GM21717 (cell line): ENCODE measurements around the gene NPAS2.

Experiments used
- ATAC-seq: cut with Tn5 transposase; IDR thresholded peaks from one replicate; pipeline ENCODE4 v1.9.1; 2021; ENCODE audit warnings: mild to moderate bottlenecking, moderate library complexity; ENCODE audit not compliant: unreplicated experiment

NPAS2 gene

DNA sequence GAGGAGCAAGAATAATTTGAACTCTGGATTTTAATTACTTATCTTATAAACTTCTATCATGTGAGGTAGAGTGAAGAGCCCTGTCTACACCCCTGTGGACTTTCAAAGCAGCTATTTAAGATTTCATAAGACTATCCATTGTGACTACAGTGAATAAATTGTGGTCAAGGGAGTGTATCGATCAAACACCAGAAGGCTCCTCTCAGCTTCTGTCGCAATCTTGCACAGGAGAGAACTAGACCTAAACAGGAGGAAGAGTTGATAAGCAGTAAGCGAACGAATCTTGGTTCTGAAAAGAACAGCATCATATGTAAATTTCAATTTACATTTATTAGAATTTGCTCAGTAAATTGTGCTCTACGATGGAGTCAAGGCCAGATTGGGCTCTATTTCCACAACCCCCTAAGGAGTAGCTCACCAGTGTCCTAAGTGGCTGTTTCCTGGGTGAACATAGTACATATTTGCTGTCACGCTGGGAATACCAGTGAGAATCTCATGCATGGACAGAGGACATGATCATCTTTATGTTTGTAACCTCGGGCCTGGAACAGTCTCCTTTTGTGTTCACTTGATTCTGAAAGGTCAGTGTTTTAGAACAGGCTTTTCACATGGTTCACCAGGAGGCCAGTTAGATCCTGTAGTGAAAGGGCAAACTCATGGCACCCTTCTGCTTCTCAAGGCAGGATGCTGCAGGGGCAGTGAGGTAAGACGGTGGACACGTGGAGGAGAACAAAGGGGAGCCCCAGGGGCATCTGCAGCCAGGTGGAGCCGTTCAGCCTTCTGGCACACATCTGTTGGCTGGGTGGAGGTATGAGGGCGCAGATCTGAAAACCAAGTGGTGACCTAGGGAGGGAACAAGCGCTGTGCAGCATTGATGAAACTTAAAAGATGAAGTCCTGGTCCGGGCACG, 33.3 kb downstream of the NPAS2 start:
- ATAC-seq = no peak

DNA sequence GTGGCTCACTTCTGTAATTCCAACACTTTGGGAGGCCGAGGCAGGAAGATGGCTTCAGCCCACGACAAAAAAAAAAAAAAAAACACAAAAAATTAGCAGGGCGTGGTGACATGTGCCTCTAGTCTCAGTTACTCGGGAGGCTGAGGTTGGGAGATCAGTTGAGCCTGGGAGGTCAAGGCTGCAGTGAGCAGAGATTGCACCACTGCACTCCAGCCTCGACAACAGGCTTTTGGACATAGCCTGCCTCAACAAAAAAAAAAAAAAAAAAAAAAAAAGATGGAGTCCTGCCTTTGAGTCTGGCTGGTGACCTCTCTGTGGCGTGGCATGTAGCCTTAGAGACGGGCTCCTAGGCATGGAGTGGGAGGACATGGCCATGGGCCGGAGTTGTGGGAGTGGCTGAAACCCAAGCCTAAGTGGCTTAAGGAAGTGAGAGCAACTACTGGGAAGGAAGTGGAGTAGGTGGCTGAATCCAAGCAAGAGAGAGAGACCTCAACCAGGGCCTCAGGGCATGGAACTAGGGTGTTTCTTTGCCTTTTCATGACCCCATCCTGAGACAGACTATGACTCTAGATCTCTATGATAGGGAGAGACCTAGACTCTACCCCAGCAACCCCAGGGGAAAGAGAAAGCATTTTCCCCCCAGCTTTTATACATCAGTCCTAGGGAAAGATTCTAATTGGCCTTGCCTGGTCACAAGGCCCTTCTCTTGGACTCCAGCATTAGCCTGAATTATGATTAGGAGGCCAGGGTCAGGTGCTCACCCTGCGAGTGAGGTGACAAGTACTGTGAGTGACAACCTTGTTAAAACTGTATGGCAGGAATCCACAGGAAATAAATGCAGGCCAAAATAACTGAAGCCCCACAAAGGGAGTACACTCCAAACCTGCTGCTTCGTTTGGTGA, 34.2 kb downstream of the NPAS2 start:
- no peak for ATAC-seq

DNA sequence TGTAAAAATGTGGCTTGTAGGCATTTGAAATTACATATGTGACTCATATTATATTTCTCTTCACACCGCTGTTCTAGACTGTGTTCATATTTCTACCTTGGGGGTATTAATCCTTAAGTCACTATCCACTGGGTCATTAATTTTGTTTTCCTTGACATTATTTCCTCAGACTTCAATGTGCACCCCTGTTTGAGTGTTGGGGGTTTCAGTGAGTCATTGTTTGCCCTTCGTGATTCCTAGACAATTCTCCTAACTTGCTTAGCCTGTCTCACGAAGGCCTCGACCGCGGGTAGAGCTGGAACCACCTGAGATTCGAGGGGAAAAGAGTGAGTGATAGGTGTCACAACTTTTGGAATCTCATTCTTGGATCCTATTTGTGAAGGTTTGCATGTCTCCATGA, 35.1 kb downstream of the NPAS2 start:
- ATAC-seq = no peak

DNA sequence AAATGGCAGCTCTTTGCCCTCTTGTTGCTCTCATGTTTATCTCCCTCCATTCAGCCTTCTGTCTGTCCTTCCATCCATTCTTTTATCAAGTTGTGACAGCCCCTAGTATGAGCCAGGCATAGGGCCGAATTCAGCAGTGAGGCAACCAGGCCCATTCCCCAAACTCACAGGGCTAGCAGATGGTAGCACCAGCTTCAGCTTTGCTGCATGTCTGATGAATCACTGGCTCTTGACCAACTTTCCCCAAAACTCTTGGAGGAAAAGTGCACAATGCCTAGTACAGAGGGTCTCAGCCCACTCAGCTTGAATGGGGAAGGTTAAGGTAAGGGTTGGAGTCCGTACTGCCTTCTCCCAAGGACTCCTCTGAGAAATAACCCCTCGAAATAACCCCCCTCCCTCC, 35.7 kb downstream of the NPAS2 start:
- ATAC-seq = no peak

DNA sequence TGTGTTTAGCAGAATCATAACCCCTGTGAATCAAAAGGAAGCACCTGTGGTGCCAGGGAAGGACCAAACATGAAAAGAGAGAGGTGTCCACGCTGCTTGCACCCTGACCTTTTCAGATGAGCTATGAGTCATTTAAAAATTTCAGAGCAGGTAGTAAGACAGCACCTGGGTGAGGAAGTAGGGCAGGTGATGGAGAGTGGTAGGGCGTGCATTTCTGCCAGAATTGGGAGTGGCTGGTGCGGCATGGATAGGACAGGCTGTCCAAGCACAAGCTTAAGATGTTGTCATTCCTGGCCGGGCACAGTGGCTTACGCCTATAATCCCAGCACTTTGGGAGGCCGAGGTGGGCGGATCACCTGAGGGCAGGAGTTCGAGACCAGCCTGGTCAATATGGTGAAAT, 36.8 kb downstream of the NPAS2 start:
- no peak for ATAC-seq

DNA sequence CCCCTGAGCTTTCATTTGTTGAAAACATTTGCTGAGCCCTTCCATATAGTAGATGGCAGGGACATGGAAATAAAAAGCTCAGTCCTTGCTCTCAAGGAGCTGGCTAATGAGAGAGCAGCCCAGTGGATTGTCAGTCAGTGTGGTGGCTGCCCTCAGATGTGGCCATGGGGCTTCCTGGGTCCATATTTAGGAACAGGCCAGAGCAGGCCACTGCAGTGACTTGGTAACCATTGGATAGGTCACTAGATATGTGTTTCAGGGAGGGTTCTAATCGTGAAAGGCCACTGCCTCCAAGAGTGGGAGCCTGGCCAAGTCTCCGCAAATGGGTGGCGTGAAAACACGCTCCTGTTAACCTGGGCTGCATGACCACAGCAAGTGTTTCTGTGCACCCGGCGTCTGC, 37.4 kb downstream of the NPAS2 start:
- no peak for ATAC-seq

DNA sequence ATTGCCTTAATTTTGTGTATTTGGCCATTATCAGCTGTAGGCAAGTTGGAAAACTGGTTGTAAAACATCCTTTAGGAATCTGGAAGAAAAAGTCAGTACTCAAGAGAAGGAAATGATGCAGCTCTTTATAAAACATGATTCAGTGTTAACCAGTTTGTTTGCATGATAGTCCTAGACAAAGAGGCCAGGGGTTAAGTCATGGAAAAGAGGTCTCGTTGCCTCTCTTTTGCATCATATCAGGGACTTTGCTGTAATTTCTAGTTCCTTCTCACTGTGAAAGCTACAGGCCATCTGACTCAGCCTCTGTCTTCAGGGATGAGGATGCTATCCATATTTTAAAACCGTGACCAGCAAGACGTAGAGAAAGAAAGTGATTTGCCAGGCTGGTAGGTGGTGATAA, 38.0 kb downstream of the NPAS2 start:
- ATAC-seq = no peak

DNA sequence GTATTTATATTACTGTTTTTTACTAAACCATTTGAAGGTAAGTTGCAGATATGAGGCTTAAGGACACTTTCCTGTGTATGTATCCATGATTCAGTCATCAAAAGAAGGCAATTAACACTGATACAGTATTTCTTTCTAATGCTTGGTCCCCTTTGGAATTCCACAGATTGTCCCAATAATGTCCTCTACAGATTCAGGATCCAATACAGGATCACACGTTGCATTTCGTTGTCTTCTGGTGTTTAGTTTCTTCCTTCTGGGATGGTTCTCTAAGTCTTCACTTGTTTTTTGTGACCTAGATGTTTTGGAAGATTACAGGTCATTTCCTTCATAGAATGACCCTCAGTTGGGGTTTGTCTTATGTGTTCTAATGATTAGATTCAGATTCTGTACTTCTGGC, 40.0 kb downstream of the NPAS2 start:
- no peak for ATAC-seq

DNA sequence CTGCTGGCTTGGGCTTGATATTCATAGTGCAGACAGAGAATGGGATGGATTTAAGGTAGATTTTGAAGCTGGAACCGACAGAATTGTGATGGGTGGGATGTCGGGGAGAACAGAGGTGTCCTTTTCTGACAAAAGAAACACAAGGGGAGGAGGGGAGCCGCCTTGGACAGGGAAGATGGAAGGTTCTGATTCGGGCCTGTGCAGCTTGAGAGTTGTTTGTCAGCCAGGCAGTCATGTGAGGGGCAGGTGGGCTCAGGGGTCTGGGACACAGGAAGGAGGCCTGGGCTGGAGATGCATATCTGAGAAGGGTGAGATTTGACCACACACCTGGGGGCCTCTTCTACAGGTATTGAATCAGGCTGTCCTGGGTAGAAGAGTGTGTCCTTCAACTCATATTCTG, 41.4 kb downstream of the NPAS2 start:
- ATAC-seq = no peak

DNA sequence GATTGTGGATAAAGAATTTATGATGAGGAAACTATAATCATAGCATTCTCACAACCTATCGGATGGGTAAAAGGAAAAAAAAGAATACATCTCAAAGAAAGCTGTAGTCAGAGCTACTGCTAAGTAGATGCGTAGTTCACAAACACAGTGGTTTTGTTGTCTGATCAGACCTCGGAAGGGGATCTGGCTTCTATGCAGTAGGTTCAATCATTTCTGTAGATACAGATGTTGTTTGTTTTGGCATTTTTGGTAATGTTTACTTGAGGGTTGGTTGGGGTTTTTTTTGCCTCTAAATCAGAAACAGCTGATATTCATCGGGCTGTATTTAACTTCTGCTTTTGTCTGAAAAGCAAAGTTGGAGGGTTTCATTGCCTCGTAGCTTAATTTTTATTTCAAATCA, 42.1 kb downstream of the NPAS2 start:
- ATAC-seq = no peak

DNA sequence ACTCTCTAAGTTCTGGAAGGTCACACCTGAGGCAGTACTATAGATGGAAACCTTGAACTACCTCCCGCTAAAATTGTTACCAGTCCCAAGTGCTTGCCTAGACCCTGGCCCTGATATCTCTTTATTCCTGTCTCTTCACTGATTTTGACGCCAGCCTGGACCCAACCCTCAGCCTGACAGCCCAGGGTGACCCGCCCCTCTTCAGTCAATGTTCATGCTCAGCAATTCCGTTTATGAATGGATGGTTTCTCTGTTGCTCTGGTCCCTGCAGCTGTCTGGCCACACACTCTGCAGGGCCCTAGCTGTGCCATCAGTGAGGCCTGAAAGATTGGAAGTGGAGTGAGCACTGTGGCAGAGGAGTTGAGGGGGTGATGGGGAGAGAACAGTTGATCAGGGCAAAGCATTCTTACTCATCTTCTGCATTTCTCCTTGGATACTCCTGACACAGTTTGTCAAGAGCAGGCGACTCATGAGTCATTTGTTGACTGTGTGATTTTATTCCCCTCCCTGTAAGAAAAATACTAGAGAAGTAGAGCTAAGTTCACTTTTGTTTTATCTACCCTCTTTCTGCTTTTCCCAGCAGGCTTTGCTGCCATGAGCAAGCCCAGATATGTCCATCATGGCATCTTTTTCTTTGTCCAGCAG, 46.0 kb downstream of the NPAS2 start:
- ATAC-seq = no peak

DNA sequence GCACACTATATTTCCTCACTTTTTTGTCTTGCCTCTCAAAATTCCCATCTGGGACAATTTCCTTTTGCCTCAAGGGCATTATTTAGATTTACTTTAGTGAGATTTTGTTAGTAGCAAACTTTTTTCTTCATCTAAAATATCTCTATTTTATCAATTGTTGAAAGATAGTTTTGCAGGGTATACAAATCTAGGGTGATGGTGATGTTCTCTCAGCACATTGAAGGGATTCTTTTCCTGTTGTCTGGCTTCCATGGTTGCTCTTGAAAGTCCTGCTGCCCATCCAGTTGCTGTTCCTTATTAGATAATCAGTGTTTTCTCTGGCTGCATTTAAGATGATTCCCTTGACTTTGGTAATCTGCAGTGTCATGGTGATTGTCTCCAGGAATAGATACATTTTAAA, 48.1 kb downstream of the NPAS2 start:
- ATAC-seq = no peak

DNA sequence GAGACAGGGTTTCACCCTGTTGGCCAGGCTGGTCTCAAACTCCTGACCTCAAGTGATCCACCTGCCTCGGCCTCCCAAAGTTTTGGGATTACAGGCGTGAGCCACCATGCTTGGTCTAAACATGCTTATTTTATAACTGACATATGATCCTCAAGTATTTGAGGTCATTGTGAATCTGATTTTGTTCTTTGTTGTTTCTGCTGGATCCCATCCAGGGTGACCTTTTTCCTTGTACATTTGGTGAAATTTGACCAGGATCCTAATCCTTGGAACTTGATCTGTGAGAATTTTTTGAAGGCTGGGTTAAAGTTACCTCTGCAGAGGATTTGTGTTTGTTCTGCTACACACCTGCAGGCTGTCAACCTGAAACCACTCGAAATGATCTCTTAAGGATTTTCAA, 49.2 kb downstream of the NPAS2 start:
- no peak for ATAC-seq

DNA sequence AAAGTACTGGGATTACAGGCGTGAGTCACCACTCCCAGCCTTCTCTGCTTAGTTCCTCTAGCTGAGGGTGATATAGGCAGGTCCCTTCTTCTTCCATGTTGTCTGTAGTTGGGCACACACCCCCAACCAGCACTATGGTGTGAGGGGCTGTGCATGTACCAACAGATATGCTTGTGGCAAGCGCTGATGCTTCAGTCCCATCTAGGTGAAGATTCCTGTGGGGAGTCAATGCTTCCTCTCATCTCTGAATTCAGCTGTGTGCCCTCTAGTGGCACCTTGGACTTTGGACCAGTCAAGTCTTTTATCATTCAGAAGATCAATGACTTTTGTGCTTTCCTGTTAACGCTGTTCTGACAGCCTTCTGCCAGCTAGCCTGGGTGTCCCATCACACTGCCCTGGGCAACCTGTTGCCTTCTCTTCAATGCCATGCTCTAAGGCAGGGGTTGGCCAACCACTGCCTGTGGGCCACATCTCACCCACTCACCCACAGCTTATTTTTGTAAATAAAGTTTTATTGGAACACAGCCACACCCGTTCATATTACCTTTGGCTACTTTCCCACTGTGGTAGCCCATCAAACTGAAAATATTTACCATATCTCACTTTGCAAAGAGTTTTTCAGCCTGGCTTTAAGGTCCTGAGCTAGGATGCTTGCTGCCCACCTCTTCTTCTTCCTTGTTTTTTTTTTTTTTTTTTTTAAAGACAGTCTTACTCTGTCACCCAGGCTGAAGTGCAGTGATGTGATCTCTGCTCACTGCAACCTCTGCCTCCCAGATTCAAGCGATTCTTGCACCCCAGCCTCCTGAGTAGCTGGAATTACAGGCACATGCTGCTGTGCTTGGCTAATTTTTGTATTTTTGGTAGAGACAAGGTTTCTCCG, 51.0 kb downstream of the NPAS2 start:
- ATAC-seq = no peak

DNA sequence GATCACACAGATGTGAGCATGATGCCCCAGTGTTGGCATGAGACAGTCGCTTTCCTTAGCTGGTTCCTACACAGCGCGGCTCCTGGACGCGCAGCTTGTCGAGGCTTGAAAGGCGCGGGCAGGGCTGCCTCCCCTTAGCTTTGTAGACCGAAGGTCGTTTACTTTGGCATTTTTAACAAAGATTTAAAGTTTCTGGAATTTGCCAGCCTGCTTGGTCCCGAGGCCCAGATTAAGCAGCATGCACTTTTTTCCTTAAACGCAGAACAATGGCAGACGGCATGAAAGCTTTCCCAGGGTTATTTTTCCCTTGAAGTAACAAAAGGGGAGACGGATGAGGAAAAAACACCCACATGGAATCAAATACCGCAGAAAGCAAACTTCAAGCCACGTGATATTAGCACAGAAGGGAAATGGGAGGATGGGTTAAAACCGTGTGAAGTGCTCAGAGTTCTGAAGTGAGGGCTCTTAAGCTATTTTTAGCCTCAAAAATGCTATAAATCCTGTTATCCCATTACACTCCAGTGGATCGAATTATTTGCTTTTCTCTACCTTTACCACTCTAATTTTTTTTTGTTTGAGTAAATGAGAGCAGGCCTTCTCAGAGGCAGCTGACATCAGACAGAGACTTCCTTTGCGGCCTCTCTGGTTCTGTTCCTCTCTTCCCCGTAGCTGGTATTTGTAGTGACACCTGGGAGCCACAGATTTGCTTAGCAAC, 55.7 kb downstream of the NPAS2 start:
- no peak for ATAC-seq

DNA sequence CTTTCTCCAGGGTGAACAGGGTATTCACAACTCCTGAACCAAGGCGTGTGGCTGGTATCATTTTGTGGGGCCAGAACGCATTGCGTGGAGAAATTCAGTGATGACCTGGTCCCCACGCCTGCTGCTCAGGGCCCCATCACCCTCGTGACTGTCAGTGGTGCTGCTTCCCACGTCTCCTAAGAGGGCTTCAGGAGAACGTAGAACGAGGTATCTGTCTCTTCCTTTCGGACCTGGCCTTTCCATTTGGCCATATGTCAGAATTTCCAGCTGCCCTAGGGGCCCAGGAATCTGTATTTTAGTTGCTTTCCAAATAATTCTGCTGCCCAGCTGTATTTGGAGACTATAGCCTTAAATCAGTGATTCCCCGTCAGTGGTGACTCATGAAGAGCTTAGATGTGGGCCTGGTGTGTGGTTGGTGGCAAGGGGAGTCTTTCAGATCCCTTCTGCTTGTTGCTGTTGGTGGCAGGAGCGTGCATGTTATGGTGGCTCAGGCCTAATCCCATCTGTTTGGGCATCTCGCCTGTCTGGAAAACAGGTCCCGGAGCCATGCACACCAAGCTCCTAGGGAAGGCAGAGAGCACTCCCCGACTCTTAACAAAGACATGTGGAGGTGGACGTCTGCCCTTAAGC, 56.4 kb downstream of the NPAS2 start:
- no peak for ATAC-seq

DNA sequence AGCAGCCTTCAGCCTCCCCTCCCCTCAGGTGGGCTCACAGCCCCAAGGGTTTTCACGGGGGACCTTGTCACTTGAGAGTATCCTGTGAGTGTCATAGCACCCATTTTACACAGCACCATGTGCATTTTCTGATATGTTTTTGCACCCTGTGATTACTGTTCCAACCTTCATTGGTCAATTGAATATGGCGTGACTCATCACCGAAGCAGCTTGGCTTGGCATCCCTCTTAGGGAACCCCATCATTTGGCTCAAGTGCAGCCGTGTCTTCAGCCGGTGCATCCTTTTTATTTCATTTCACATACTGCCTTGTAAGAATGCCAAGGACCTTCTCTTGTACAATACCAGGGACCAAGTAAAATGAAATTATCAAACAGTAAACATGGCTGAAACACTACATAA, 57.6 kb downstream of the NPAS2 start:
- no peak for ATAC-seq

DNA sequence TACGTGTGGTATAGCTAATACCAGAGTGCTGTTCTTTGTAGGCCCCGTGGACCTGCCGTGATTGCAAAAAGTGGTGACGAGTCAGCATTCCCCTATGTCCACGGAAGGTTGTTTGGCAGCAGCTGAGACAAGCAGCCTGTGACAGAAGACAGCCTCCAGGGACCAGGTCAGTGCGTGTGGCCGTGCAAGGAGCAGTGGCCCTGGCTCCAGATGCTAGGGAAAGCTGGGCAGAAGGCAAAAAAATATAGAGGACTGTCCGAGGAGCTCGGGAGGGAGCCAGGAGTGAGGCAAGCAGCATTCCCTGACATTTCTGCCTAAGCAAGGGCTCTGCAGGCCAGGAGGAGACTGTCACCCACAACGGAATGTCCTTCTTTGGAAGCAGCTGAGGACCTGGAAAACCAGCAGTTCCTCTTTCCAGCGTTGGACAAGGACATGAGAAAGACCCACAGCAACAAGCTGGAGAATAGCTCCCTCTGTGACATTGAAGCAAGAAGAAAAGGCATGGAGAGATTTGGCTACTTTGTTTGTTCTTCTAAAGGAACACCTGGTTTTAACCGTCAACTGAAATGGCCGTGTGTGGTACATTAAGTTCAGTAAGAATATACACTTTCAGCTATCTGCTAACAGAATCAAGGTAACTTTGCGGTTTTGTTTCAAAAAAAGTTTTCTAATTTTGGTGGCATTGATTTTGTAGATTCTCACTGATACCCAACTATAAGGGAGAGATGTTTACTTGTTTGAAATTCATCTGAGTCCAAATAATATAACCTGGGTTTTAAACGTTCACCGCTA, 58.3 kb downstream of the NPAS2 start:
- ATAC-seq = no peak

DNA sequence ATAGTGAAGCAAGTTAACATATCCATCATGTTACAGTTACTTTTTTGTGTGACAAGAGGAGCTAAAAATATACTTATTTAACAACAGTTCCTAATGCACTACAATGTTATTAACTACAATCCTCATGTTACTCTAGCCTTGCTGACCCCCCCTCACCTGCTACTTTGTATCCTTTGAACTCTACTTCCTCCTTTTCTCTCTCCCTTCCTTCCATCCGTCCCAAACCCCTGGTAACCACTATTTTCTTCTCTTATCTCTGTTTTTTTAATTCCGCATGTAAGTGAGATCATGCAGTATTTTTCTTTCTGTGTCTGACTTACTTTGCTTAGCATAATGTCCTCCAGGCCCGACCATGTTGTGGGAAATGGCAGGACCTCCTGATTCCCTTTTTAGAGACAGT, 59.4 kb downstream of the NPAS2 start:
- no peak for ATAC-seq
